ENCODE data around the gene LRRFIP1.

LRRFIP1 gene

GRCh38 chr2:237798236-237799059, 171.1 kb downstream of the LRRFIP1 start, which contains the start of gene RBM44:
Gene RBM44 (plus strand): TSS chr2:237798779. CDS start chr2:237813610, 14,831 bp downstream.
- no peaks in the 10 kb centered on the region for H3K9me3 ChIP-seq (ENCODE audit: control insufficient read depth, insufficient read depth, low read length)
- H3K4me3 ChIP-seq (ENCODE audit: low read length) = no peak within 1 kb of the TSS
- no peaks in the 10 kb centered on the region for H3K9me2 ChIP-seq (replicated peaks; ENCODE audit: control insufficient read depth, low read length)
- H3K36me3 ChIP-seq (ENCODE audit: control insufficient read depth, low read length) = no peaks in the 10 kb centered on the region
- H3K79me2 ChIP-seq (ENCODE audit: control insufficient read depth, low read length) = no peaks in the 10 kb centered on the region
- H4K20me1 ChIP-seq (ENCODE audit: control insufficient read depth, insufficient read depth, low read depth, low read length) = no peaks in the 10 kb centered on the region
- no peak within 1 kb of the TSS for H3K27ac ChIP-seq (ENCODE audit: low read depth, low read length)
- TF ChIP-seq EZH2phosphoT487 (IDR thresholded peaks at IDR 0.05; ENCODE audit: borderline replicate concordance, low read length) (no peak), CTCF (IDR thresholded peaks at IDR 0.05; ENCODE audit: low read depth, low read length, poor library complexity, severe bottlenecking) (no peak)
- H3K27me3 ChIP-seq (ENCODE audit: control insufficient read depth, low read length) = no peaks in the 10 kb centered on the region
- no peak within 1 kb of the TSS for H3K4me2 ChIP-seq (ENCODE audit: low read length)
- peaks cover 6% of the 10 kb centered on the region for H3F3A ChIP-seq (ENCODE audit: control insufficient read depth, insufficient read depth)
- peaks cover 22% of the 10 kb centered on the region for H3K4me1 ChIP-seq (ENCODE audit: control insufficient read depth, low read length)

GRCh38 chr2:237799060-237799428, 171.7 kb downstream of the LRRFIP1 start:
- no peaks in the 10 kb centered on the region for H3K79me2 ChIP-seq (ENCODE audit: control insufficient read depth, low read length)
- peaks cover 28% of the 10 kb centered on the region for H3K4me1 ChIP-seq (ENCODE audit: control insufficient read depth, low read length)
- no peak for TF ChIP-seq EZH2phosphoT487 (IDR thresholded peaks at IDR 0.05; ENCODE audit: borderline replicate concordance, low read length)
- H3K36me3 ChIP-seq (ENCODE audit: control insufficient read depth, low read length) = no peaks in the 10 kb centered on the region
- no peaks in the 10 kb centered on the region for H4K20me1 ChIP-seq (ENCODE audit: control insufficient read depth, insufficient read depth, low read depth, low read length)
- H3K9me3 ChIP-seq (ENCODE audit: control insufficient read depth, insufficient read depth, low read length) = no peaks in the 10 kb centered on the region
- no peak overlapping the region for H3K4me3 ChIP-seq (ENCODE audit: low read length)
- no peak overlapping the region for H3K4me2 ChIP-seq (ENCODE audit: low read length)
- H3K9me2 ChIP-seq (replicated peaks; ENCODE audit: control insufficient read depth, low read length) = no peaks in the 10 kb centered on the region
- H3F3A ChIP-seq (ENCODE audit: control insufficient read depth, insufficient read depth) = peaks cover 8% of the 10 kb centered on the region
- no peak overlapping the region for H3K27ac ChIP-seq (ENCODE audit: low read depth, low read length)
- H3K27me3 ChIP-seq (ENCODE audit: control insufficient read depth, low read length) = no peaks in the 10 kb centered on the region

GRCh38 chr2:237801466-237801865, 174.1 kb downstream of the LRRFIP1 start:
- Histone ChIP-seq H3K79me2 (ENCODE audit: control insufficient read depth, low read length) (no peaks in the 10 kb centered on the region), H3K9me3 (ENCODE audit: control insufficient read depth, insufficient read depth, low read length) (no peaks in the 10 kb centered on the region), H3F3A (ENCODE audit: control insufficient read depth, insufficient read depth) (peaks cover 13% of the 10 kb centered on the region), H3K4me2 (ENCODE audit: low read length) (no peak overlapping the region), H3K9me2 (replicated peaks; ENCODE audit: control insufficient read depth, low read length) (no peaks in the 10 kb centered on the region), H3K27ac (ENCODE audit: low read depth, low read length) (no peak overlapping the region), H3K27me3 (ENCODE audit: control insufficient read depth, low read length) (no peaks in the 10 kb centered on the region), H4K20me1 (ENCODE audit: control insufficient read depth, insufficient read depth, low read depth, low read length) (no peaks in the 10 kb centered on the region), H3K36me3 (ENCODE audit: control insufficient read depth, low read length) (no peaks in the 10 kb centered on the region), H3K4me1 (ENCODE audit: control insufficient read depth, low read length) (peaks cover 52% of the 10 kb centered on the region), H3K4me3 (ENCODE audit: low read length) (no peak overlapping the region)
- TF ChIP-seq CTCF (IDR thresholded peaks at IDR 0.05; ENCODE audit: low read depth, low read length, poor library complexity, severe bottlenecking) = no peak
- no peak for TF ChIP-seq EZH2phosphoT487 (IDR thresholded peaks at IDR 0.05; ENCODE audit: borderline replicate concordance, low read length)

- Histone ChIP-seq H3K27ac (ENCODE audit: low read depth, low read length) (no peak overlapping the region), H3K79me2 (ENCODE audit: control insufficient read depth, low read length) (no peaks in the 10 kb centered on the region), H3K9me3 (ENCODE audit: control insufficient read depth, insufficient read depth, low read length) (no peaks in the 10 kb centered on the region), H3K36me3 (ENCODE audit: control insufficient read depth, low read length) (no peaks in the 10 kb centered on the region), H4K20me1 (ENCODE audit: control insufficient read depth, insufficient read depth, low read depth, low read length) (no peaks in the 10 kb centered on the region), H3K4me2 (ENCODE audit: low read length) (no peak overlapping the region; the same call in 1 of the 2 replicates), H3K4me3 (ENCODE audit: low read length) (no peak overlapping the region), H3K27me3 (ENCODE audit: control insufficient read depth, low read length) (no peaks in the 10 kb centered on the region), H3K9me2 (replicated peaks; ENCODE audit: control insufficient read depth, low read length) (no peaks in the 10 kb centered on the region), H3K4me1 (ENCODE audit: control insufficient read depth, low read length) (peaks cover 59% of the 10 kb centered on the region), H3F3A (ENCODE audit: control insufficient read depth, insufficient read depth) (peaks cover 9% of the 10 kb centered on the region)
- TF ChIP-seq EZH2phosphoT487 (IDR thresholded peaks at IDR 0.05; ENCODE audit: borderline replicate concordance, low read length) (no peak), CTCF (IDR thresholded peaks at IDR 0.05; ENCODE audit: low read depth, low read length, poor library complexity, severe bottlenecking) (no peak)
These were observed 178.9 kb downstream of the LRRFIP1 start for GRCh38 chr2:237806334-237806733.
